Measurements from ENCODE around the gene MYL7.

The MYL7 gene

GRCh38 chr7:44143646-44144250 lies 2.6 kb upstream of the MYL7 start:
- no peaks in the 10 kb centered on the region for H3K4me1 ChIP-seq (ENCODE audit: low read depth, poor library complexity, severe bottlenecking)
- H4K20me1 ChIP-seq (ENCODE audit: insufficient read depth) = no peaks in the 10 kb centered on the region
- no peak overlapping the region for H3K4me3 ChIP-seq (IDR thresholded peaks at IDR 0.05; ENCODE audit: insufficient read depth, low read depth, low read length)
- no peaks in the 10 kb centered on the region for H3K27me3 ChIP-seq (ENCODE audit: insufficient read depth, low read depth)
- H3K27ac ChIP-seq = no peak overlapping the region
- no peak overlapping the region for H2AFZ ChIP-seq (ENCODE audit: low read depth)
- H3K79me2 ChIP-seq (ENCODE audit: insufficient read depth, low read depth) = no peaks in the 10 kb centered on the region
- no peaks in the 10 kb centered on the region for H3K36me3 ChIP-seq (ENCODE audit: insufficient read depth)
- H3K9ac ChIP-seq = no peak overlapping the region
- H3K4me2 ChIP-seq = no peak overlapping the region
- TF ChIP-seq CTCF (conservative IDR thresholded peaks at IDR 0.05; ENCODE audit: low read depth, low read length) = no peak

- Histone ChIP-seq H3K4me3 (IDR thresholded peaks at IDR 0.05; ENCODE audit: insufficient read depth, low read depth, low read length) (no peak overlapping the region), H3K4me2 (no peak overlapping the region), H2AFZ (ENCODE audit: low read depth) (no peak overlapping the region), H3K79me2 (ENCODE audit: insufficient read depth, low read depth) (no peaks in the 10 kb centered on the region), H3K27me3 (ENCODE audit: insufficient read depth, low read depth) (no peaks in the 10 kb centered on the region), H4K20me1 (ENCODE audit: insufficient read depth) (no peaks in the 10 kb centered on the region), H3K36me3 (ENCODE audit: insufficient read depth) (no peaks in the 10 kb centered on the region), H3K9ac (no peak overlapping the region), H3K4me1 (ENCODE audit: low read depth, poor library complexity, severe bottlenecking) (no peaks in the 10 kb centered on the region), H3K27ac (no peak overlapping the region)
- no peak for TF ChIP-seq CTCF (conservative IDR thresholded peaks at IDR 0.05; ENCODE audit: low read depth, low read length)
These were observed 896 bp upstream of the MYL7 start for GRCh38 chr7:44142028-44142427.

GRCh38 chr7:44140341-44140740 lies 791 bp downstream of the MYL7 start:
- no peaks in the 10 kb centered on the region for H3K4me1 ChIP-seq (ENCODE audit: low read depth, poor library complexity, severe bottlenecking)
- no peaks in the 10 kb centered on the region for H3K27me3 ChIP-seq (ENCODE audit: insufficient read depth, low read depth)
- no peak overlapping the region for H3K27ac ChIP-seq
- no peak overlapping the region for H2AFZ ChIP-seq (ENCODE audit: low read depth)
- no peaks in the 10 kb centered on the region for H4K20me1 ChIP-seq (ENCODE audit: insufficient read depth)
- no peaks in the 10 kb centered on the region for H3K79me2 ChIP-seq (ENCODE audit: insufficient read depth, low read depth)
- no peaks in the 10 kb centered on the region for H3K36me3 ChIP-seq (ENCODE audit: insufficient read depth)
- H3K4me2 ChIP-seq = no peak overlapping the region
- H3K9ac ChIP-seq = no peak overlapping the region
- H3K4me3 ChIP-seq (IDR thresholded peaks at IDR 0.05; ENCODE audit: insufficient read depth, low read depth, low read length) = no peak overlapping the region
- TF ChIP-seq CTCF (conservative IDR thresholded peaks at IDR 0.05; ENCODE audit: low read depth, low read length) = no peak

GRCh38 chr7:44139311-44140010 lies 1.7 kb downstream of the MYL7 start:
- H3K9ac ChIP-seq = no peak overlapping the region
- no peaks in the 10 kb centered on the region for H3K27me3 ChIP-seq (ENCODE audit: insufficient read depth, low read depth)
- H3K36me3 ChIP-seq (ENCODE audit: insufficient read depth) = no peaks in the 10 kb centered on the region
- H3K4me1 ChIP-seq (ENCODE audit: low read depth, poor library complexity, severe bottlenecking) = no peaks in the 10 kb centered on the region
- H3K4me3 ChIP-seq (IDR thresholded peaks at IDR 0.05; ENCODE audit: insufficient read depth, low read depth, low read length) = no peak overlapping the region
- H2AFZ ChIP-seq (ENCODE audit: low read depth) = no peak overlapping the region
- TF ChIP-seq CTCF (conservative IDR thresholded peaks at IDR 0.05; ENCODE audit: low read depth, low read length) = no peak
- H4K20me1 ChIP-seq (ENCODE audit: insufficient read depth) = no peaks in the 10 kb centered on the region
- H3K27ac ChIP-seq = no peak overlapping the region
- H3K79me2 ChIP-seq (ENCODE audit: insufficient read depth, low read depth) = no peaks in the 10 kb centered on the region
- no peak overlapping the region for H3K4me2 ChIP-seq
